ENCODE data around the gene CBX1.
A peak's percentile ranks its signal among the peaks of the same experiment; 100 is the strongest.

DNA sequence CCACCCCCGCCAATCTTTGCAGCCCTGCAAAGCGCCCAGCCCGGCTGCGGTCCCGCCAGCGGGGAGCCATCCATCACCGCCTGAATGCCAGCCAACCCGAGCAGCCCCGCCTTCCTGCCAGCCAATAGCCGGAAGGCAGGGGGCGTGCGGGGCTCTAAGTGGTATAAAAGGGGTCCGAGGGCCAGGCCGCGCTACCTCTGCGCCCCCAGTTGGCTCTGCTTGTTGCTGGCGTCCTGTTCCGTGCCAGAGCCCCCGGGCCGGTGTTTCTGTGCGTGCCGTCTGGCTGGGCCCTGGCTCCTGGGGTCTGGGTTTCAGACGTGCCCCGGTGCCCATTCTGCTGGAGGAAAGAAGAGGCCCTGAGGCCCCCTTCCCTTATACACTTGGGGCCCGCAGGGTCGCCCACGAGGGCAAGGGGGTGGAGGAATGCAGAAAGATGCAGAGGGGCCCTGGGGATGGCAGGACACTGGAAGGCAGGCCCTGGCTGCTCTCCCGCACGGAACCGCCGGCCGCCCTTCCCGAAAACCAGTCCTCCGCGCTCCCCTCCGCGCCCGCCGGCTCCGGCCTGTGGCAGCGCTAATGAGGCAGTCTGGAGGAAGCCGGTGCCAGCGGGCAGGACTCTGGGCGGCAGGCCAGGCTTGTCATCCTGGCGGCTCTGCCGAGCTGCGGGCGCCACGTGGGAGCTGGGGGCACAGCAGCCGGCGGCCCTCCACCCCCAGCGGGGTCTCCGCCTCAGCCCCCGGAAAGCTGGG lies 77.7 kb downstream of the CBX1 start:
- TF ChIP-seq POLR2A (IDR thresholded peaks at IDR 0.05; ENCODE audit: insufficient read depth in 1 of 2, low read depth in 2 of 2, low read length in 2 of 2), result no peak
- no peak for TF ChIP-seq FOSL1 (CRISPR knock-in tag; IDR thresholded peaks at IDR 0.05; ENCODE audit: borderline replicate concordance)
- TF ChIP-seq EED (CRISPR knock-in tag; IDR thresholded peaks at IDR 0.05), result no peak; the same call in 1 of the 2 replicates
- no peak for TF ChIP-seq CEBPB (IDR thresholded peaks at IDR 0.05; ENCODE audit: borderline replicate concordance, low read depth, low read length)
- no peak for TF ChIP-seq EP300 (IDR thresholded peaks at IDR 0.05; ENCODE audit: low read depth in 2 of 2, low read length in 2 of 2)
- no peak for TF ChIP-seq EP300 (CRISPR knock-in tag; IDR thresholded peaks at IDR 0.05; ENCODE audit: borderline replicate concordance)
- TF ChIP-seq KDM5B (CRISPR knock-in tag; IDR thresholded peaks at IDR 0.05; ENCODE audit: borderline replicate concordance), result peak; percentile 39; the same call in 1 of the 2 replicates
- no peak for TF ChIP-seq KAT7 (CRISPR knock-in tag; IDR thresholded peaks at IDR 0.05; ENCODE audit: borderline replicate concordance)
- no peak for TF ChIP-seq ZNF562 (CRISPR knock-in tag; IDR thresholded peaks at IDR 0.05; ENCODE audit: borderline replicate concordance)
- TF ChIP-seq ATF7 (IDR thresholded peaks at IDR 0.05), result no peak
- TF ChIP-seq ATF7 (CRISPR knock-in tag; IDR thresholded peaks at IDR 0.05), result no peak
- TF ChIP-seq RAD21 (CRISPR knock-in tag; IDR thresholded peaks at IDR 0.05), result no peak
